PC-9 (cell line): ENCODE measurements around the gene COL4A6.

Experiments
- CTCF ChIP-seq: fragments of 200-600 bp; sonication (generic); conservative IDR thresholded peaks from 2 replicates; pipeline ENCODE4 v1.6.1; 2017; ENCODE audit warnings: mixed run types, antibody characterized with exemption, mild to moderate bottlenecking, moderate library complexity
- EZH2 ChIP-seq: fragments of 200-600 bp; sonication (generic); IDR thresholded peaks from 2 replicates; pipeline ENCODE4 v1.8.0; 2017; ENCODE audit warnings: antibody characterized with exemption, low read depth

- TF ChIP-seq CTCF, result no peak
- TF ChIP-seq EZH2, result no peak
Measured at GRCh38 chrX:108426262-108426661, 12.0 kb downstream of the COL4A6 start.
